Measurements from ENCODE around the gene MRPL53. TPM values are rescaled to one million over a fixed set of nuclear protein-coding genes. Genes with fewer than 3 reads are reported as not detected.

Gene MRPL53
- total and polyA plus RNA-seq, 2 of the 13 experiments (the other 11 are each of a cell fraction or from before 2014, with no cell fraction given), result 34.3 to 51.9 TPM

DNA sequence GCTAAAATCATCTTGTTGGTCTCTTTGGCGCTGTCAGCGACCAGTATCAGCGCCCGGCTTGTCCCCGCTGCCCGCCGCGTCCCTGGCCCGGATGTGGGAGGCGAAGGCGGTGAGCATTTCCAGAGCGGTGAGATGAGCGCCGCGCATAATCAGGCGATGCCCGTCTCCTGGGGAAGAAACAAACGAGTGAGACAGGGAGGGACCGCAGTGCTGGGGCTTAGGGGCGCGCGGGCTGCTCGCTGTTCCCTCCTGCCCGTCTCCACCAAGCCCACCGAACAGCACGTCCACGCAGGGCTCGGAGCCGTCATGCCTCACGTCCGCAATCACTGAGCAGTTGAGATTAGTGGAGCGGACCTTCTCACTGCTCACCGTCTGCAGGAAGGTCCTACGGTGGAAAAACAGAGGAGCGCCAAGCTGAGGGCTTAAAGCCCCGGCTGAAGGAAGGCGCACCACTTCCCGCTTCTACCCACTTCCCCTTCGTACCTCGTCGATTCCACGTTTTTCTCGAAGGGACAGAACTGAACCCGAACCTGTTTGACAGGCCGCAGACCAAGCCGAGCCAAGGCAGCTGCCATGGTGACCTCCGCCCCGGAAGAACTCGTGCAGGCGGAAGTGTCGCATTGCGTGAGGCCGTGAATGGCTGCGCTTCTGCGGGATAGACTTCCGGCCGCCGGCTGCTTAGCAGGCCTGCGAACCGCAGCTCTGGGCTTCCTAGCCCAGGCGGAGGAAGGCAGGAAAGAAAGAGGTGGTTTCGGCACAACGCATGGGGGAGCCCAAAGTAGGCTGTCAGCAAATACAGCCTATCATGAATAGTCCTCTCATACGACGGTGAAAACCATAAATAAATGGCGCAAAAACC lies at the start of gene MRPL53 (continued):
- TF ChIP-seq, protein P1, sequence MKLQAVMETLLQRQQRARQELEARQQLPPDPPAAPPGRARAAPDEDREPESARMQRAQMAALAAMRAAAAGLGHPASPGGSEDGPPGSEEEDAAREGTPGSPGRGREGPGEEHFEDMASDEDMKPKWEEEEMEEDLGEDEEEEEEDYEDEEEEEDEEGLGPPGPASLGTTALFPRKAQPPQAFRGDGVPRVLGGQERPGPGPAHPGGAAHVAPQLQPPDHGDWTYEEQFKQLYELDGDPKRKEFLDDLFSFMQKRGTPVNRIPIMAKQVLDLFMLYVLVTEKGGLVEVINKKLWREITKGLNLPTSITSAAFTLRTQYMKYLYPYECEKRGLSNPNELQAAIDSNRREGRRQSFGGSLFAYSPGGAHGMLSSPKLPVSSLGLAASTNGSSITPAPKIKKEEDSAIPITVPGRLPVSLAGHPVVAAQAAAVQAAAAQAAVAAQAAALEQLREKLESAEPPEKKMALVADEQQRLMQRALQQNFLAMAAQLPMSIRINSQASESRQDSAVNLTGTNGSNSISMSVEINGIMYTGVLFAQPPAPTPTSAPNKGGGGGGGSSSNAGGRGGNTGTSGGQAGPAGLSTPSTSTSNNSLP (IDR thresholded peaks at IDR 0.05; ENCODE audit: low read depth, low read length), result no peak
- TF ChIP-seq HOXD1 (CRISPR knock-in tag; IDR thresholded peaks at IDR 0.05) (0 out of 2 replicates have a peak, but pooled peaks have one; percentile 42), FOXJ3 (CRISPR knock-in tag; IDR thresholded peaks at IDR 0.05; ENCODE audit: borderline replicate concordance) (peak; percentile 66; the same call in 1 of the 2 replicates), TEAD3 (CRISPR knock-in tag; optimal IDR thresholded peaks at IDR 0.05; ENCODE audit: borderline replicate concordance) (peak; percentile 73), NFE2L1 (CRISPR knock-in tag; IDR thresholded peaks at IDR 0.05; ENCODE audit: borderline replicate concordance) (no peak; the same call in 1 of the 2 replicates), ZNF891 (CRISPR knock-in tag; IDR thresholded peaks at IDR 0.05) (peak; percentile 97), SNAI1 (CRISPR knock-in tag; IDR thresholded peaks at IDR 0.05; ENCODE audit: borderline replicate concordance) (peak; percentile 22; the same call in 1 of the 2 replicates), SALL1 (CRISPR knock-in tag; IDR thresholded peaks at IDR 0.05) (peak; percentile 96), FOXA3 (CRISPR knock-in tag; IDR thresholded peaks at IDR 0.05) (peak; percentile 70; the same call in 1 of the 2 replicates), SCMH1 (CRISPR knock-in tag; IDR thresholded peaks at IDR 0.05; ENCODE audit: borderline replicate concordance) (no peak), ZNF678 (CRISPR knock-in tag; IDR thresholded peaks at IDR 0.05) (0 out of 2 replicates have a peak, but pooled peaks have one; percentile 83), ZNF367 (CRISPR knock-in tag; IDR thresholded peaks at IDR 0.05; ENCODE audit: borderline replicate concordance) (peak; percentile 87; the same call in 1 of the 2 replicates), ZNF878 (CRISPR knock-in tag; IDR thresholded peaks at IDR 0.05) (peak; percentile 70; the same call in 1 of the 2 replicates), ZFYVE20 (CRISPR knock-in tag; IDR thresholded peaks at IDR 0.05; ENCODE audit: borderline replicate concordance, low read depth) (peak; percentile 79; the same call in 1 of the 2 replicates), CREB1 (IDR thresholded peaks at IDR 0.05) (peak; percentile 80), CREB1 (CRISPR knock-in tag; IDR thresholded peaks at IDR 0.05) (peak; percentile 95), FOXK1 (CRISPR knock-in tag; IDR thresholded peaks at IDR 0.05; ENCODE audit: borderline replicate concordance, low read depth) (peak; percentile 86; the same call in 1 of the 2 replicates), NPAS2 (CRISPR knock-in tag; IDR thresholded peaks at IDR 0.05; ENCODE audit: borderline replicate concordance) (no peak), HDAC2 (CRISPR knock-in tag; IDR thresholded peaks at IDR 0.05) (peak; percentile 93), ZNF572 (CRISPR knock-in tag; IDR thresholded peaks at IDR 0.05) (peak; percentile 99), KLF9 (CRISPR knock-in tag; IDR thresholded peaks at IDR 0.05; ENCODE audit: low read depth) (no peak)
- TF ChIP-seq, protein P2, sequence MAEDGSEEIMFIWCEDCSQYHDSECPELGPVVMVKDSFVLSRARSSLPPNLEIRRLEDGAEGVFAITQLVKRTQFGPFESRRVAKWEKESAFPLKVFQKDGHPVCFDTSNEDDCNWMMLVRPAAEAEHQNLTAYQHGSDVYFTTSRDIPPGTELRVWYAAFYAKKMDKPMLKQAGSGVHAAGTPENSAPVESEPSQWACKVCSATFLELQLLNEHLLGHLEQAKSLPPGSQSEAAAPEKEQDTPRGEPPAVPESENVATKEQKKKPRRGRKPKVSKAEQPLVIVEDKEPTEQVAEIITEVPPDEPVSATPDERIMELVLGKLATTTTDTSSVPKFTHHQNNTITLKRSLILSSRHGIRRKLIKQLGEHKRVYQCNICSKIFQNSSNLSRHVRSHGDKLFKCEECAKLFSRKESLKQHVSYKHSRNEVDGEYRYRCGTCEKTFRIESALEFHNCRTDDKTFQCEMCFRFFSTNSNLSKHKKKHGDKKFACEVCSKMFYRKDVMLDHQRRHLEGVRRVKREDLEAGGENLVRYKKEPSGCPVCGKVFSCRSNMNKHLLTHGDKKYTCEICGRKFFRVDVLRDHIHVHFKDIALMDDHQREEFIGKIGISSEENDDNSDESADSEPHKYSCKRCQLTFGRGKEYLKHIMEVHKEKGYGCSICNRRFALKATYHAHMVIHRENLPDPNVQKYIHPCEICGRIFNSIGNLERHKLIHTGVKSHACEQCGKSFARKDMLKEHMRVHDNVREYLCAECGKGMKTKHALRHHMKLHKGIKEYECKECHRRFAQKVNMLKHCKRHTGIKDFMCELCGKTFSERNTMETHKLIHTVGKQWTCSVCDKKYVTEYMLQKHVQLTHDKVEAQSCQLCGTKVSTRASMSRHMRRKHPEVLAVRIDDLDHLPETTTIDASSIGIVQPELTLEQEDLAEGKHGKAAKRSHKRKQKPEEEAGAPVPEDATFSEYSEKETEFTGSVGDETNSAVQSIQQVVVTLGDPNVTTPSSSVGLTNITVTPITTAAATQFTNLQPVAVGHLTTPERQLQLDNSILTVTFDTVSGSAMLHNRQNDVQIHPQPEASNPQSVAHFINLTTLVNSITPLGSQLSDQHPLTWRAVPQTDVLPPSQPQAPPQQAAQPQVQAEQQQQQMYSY (CRISPR knock-in tag; IDR thresholded peaks at IDR 0.05), result peak; percentile 46; the same call in 1 of the 2 replicates
- TF ChIP-seq, protein P3, sequence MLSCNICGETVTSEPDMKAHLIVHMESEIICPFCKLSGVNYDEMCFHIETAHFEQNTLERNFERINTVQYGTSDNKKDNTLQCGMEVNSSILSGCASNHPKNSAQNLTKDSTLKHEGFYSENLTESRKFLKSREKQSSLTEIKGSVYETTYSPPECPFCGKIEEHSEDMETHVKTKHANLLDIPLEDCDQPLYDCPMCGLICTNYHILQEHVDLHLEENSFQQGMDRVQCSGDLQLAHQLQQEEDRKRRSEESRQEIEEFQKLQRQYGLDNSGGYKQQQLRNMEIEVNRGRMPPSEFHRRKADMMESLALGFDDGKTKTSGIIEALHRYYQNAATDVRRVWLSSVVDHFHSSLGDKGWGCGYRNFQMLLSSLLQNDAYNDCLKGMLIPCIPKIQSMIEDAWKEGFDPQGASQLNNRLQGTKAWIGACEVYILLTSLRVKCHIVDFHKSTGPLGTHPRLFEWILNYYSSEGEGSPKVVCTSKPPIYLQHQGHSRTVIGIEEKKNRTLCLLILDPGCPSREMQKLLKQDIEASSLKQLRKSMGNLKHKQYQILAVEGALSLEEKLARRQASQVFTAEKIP (CRISPR knock-in tag; IDR thresholded peaks at IDR 0.05; ENCODE audit: borderline replicate concordance), result no peak

All from HepG2 (cell line).